K562 (cell line): ENCODE data around the gene BPIFB6. TPM values are rescaled to one million over a fixed set of nuclear protein-coding genes. Genes with fewer than 3 reads are reported as not detected.

Source experiments
- ATAC-seq: fragments of 200-7000 bp; cut with Tn5 transposase; 3 replicates; pipeline ENCODE4 v1.9.1; 2020; ENCODE audit warnings: moderate library complexity
- BruUV-seq: library from RNA; stranded (reverse); fragments of 400-500 nt; replicated peaks from 2 replicates; lab custom pipeline; 2021; lab: Mats Ljungman, UMichigan
- CTCF ChIA-PET: fragments of 300-600 bp; formaldehyde crosslinking; extraction: SDS; loops from one replicate; lab custom pipeline; 2021; ENCODE audit warnings: low intra/inter-chr PET ratio; lab: Yijun Ruan, JAX
- POLR2A ChIA-PET: fragments of 300-600, 350-650 bp; sonication (Branson Sonifier 250); formaldehyde crosslinking; extraction: SDS; loops from one replicate; lab custom pipeline; 2021; ENCODE audit warnings: antibody characterized with exemption, inconsistent platforms; lab: Yijun Ruan, JAX
- DNase-seq, 4 experiments: peaks; one replicate each; pipeline versions ENCODE4 v3.0.0 to v3.0.0-alpha.2; 2011 to 2018; ENCODE audit warnings: low spot score in 3 of 4, mixed read lengths in 3 of 4; ENCODE audit errors: extremely low read depth in 1 of 4
- FAIRE-seq: peaks from 2 replicates; lab custom pipeline; 2011; peaks lifted over from hg19 to GRCh38; lab: Jason Lieb, UNC
- H2AFZ ChIP-seq: 2 replicates; pipeline ENCODE4 v1.6.0; 2011; ENCODE audit warnings: low read depth, low read length, control low read depth, inconsistent platforms
- H3K27ac ChIP-seq: fragments of 200-600 bp; 3 replicates; pipeline ENCODE4 v1.8.0; 2011; ENCODE audit warnings: low read depth, mild to moderate bottlenecking, control low read depth, inconsistent platforms, low read length, moderate library complexity, mixed read lengths; ENCODE audit errors: extremely low read depth
- H3K27me3 ChIP-seq, 2 experiments: fragments of 300-600 bp in 1 of 2; 2 replicates in 1 of 2; 3 replicates in 1 of 2; pipeline versions ENCODE4 v1.6.0 to v1.8.0; 2011; ENCODE audit warnings: inconsistent platforms in 2 of 2, low read length in 2 of 2, mild to moderate bottlenecking in 1 of 2, mixed read lengths in 1 of 2, moderate library complexity in 1 of 2; ENCODE audit not compliant: control insufficient read depth in 2 of 2, insufficient read depth in 2 of 2
- H3K36me3 ChIP-seq: fragments of 300-600 bp; 3 replicates; pipeline ENCODE4 v1.8.0; 2011; ENCODE audit warnings: mild to moderate bottlenecking, low read length, inconsistent platforms; ENCODE audit not compliant: control insufficient read depth, insufficient read depth
- H3K4me1 ChIP-seq, 2 experiments: fragments of 200-600 bp in 1 of 2; replicated peaks in 1 of 2; 2 replicates in 1 of 2; 3 replicates in 1 of 2; pipeline versions ENCODE4 v1.5.1 to v1.8.0; 2011; ENCODE audit warnings: inconsistent platforms in 2 of 2, low read length in 2 of 2, mild to moderate bottlenecking in 1 of 2, mixed read lengths in 1 of 2, moderate library complexity in 1 of 2; ENCODE audit not compliant: control insufficient read depth in 2 of 2, insufficient read depth in 2 of 2
- H3K4me2 ChIP-seq: 2 replicates; pipeline ENCODE4 v1.6.1; 2011; ENCODE audit warnings: low read length, control low read depth, inconsistent platforms, mixed read lengths; ENCODE audit not compliant: insufficient read depth
- H3K4me3 ChIP-seq: fragments of 200-600 bp; sonication (generic), shearing (Covaris generic); 2 replicates; pipeline ENCODE4 v1.5.1; 2016; ENCODE audit warnings: control low read depth, inconsistent platforms
- H3K79me2 ChIP-seq: fragments of 200-600 bp; 3 replicates; pipeline ENCODE4 v1.8.0; 2011; ENCODE audit warnings: low read length, inconsistent platforms; ENCODE audit not compliant: control insufficient read depth, insufficient read depth
- H3K9ac ChIP-seq, 2 experiments: 2 replicates each; pipeline versions ENCODE4 v1.6.0 to v1.6.1; 2011; ENCODE audit warnings: low read depth in 2 of 2, low read length in 2 of 2, control low read depth in 1 of 2, inconsistent platforms in 1 of 2, mild to moderate bottlenecking in 1 of 2, mixed read lengths in 1 of 2; ENCODE audit not compliant: insufficient read depth in 1 of 2
- H3K9me1 ChIP-seq: one replicate; pipeline ENCODE4 v1.6.0; 2011; ENCODE audit warnings: inconsistent platforms, mild to moderate bottlenecking, low read length, moderate library complexity; ENCODE audit not compliant: control insufficient read depth, insufficient read depth
- H3K9me3 ChIP-seq: replicated peaks from 2 replicates; pipeline ENCODE4 v1.5.1; 2011; ENCODE audit warnings: low read depth, low read length, inconsistent platforms; ENCODE audit not compliant: control insufficient read depth, insufficient read depth
- H4K20me1 ChIP-seq: replicated peaks from 2 replicates; pipeline ENCODE4 v1.6.1; 2011; ENCODE audit warnings: low read length, inconsistent platforms, mixed read lengths; ENCODE audit not compliant: control insufficient read depth, insufficient read depth
- ARID2 ChIP-seq: fragments of 450-650 bp; IDR thresholded peaks from 2 replicates; pipeline ENCODE4 v1.6.1; 2017; ENCODE audit warnings: antibody characterized with exemption, mild to moderate bottlenecking
- CTCFL ChIP-seq: IDR thresholded peaks from 2 replicates; pipeline ENCODE4 v1.6.1; 2011; ENCODE audit warnings: borderline replicate concordance, low read depth, mild to moderate bottlenecking, moderate library complexity, low read length; ENCODE audit not compliant: insufficient read depth, poor library complexity, severe bottlenecking
- IFI16 ChIP-seq: fragments of 250-450 bp; sonication (Bioruptor Pico); IDR thresholded peaks from 2 replicates; pipeline ENCODE4 v2.1.2; 2022; ENCODE audit warnings: mild to moderate bottlenecking, inconsistent platforms
- KHSRP ChIP-seq: fragments of 450-650 bp; IDR thresholded peaks from 2 replicates; pipeline ENCODE4 v1.6.1; 2017
- L3MBTL2 ChIP-seq: fragments of 450-650 bp; IDR thresholded peaks from 2 replicates; pipeline ENCODE4 v1.6.1; 2016; ENCODE audit warnings: mild to moderate bottlenecking, moderate library complexity
- MYBL2 ChIP-seq, 2 experiments: fragments of 450-650 bp in 1 of 2; sonication (generic) in 1 of 2; formaldehyde crosslinking in 1 of 2; IDR thresholded peaks; 2 replicates each; pipeline versions ENCODE4 v1.6.1 to v1.8.1; 2017 to 2022; ENCODE audit warnings: borderline replicate concordance in 1 of 2, inconsistent platforms in 1 of 2, low read depth in 1 of 2, mild to moderate bottlenecking in 1 of 2, missing genetic modification reagents in 1 of 2, moderate library complexity in 1 of 2
- RBM39 ChIP-seq: fragments of 200-400 bp; formaldehyde crosslinking; optimal IDR thresholded peaks from 2 replicates; pipeline ENCODE3; 2018; ENCODE audit warnings: low read depth, low read length
- SMAD3 ChIP-seq: fragments of 450-650 bp; formaldehyde crosslinking; conservative IDR thresholded peaks from 2 replicates; pipeline ENCODE4 v1.4.0; 2020; ENCODE audit warnings: mild to moderate bottlenecking
- STAT5B ChIP-seq: fragments of 250-450 bp; sonication (Bioruptor Pico); IDR thresholded peaks from 2 replicates; pipeline ENCODE4 v1.8.0; 2021; ENCODE audit warnings: mild to moderate bottlenecking, inconsistent platforms
- TSC22D4 ChIP-seq: fragments of 450-650 bp; IDR thresholded peaks from 2 replicates; pipeline ENCODE4 v1.6.1; 2016; ENCODE audit warnings: missing genetic modification characterization, missing biosample characterization, control low read depth
- ZNF592 ChIP-seq: fragments of 450-650 bp; IDR thresholded peaks from 2 replicates; pipeline ENCODE4 v1.6.1; 2017; ENCODE audit warnings: antibody characterized with exemption, mild to moderate bottlenecking
- WGBS: fragments of 100-300 bp; shearing (Covaris generic); methylation state at CpG from one replicate; pipeline ENCODE4 v1.1.6; 2016; ENCODE audit warnings: low coverage, mixed read lengths; ENCODE audit not compliant: insufficient coverage; ENCODE audit errors: missing lambda C conversion rate; 5-methylcytosine and 5-hydroxymethylcytosine counted together
- in situ Hi-C: fragments of 300-500 bp; cut with MboI; formaldehyde crosslinking; loops from 4 replicates; pipeline ENCODE4 v1.15.0; 2018; ENCODE audit warnings: inconsistent platforms, mixed read lengths
- intact Hi-C: fragments of 100-400 bp; cut with micrococcal nuclease; formaldehyde crosslinking; loops from 2 replicates; pipeline ENCODE4 v1.14.2; 2022
- polyA plus RNA-seq, 8 experiments: library from polyadenylated mRNA; depleted of rRNA in 4 of 8; stranded (reverse) in 5 of 8; unstranded in 3 of 8; fragments of >200 nt; fragmentation: Nextera tagmentation in 2 of 8; fragmentation: Illumina TruSeq in 1 of 8; extraction: Ambion mirVana in 2 of 8; extraction: Trizol in 1 of 8; gene quantifications; 2 replicates each; pipeline versions ENCODE4 v1.2.1 to v1.2.3, GENCODE V29; 2011 to 2014; ENCODE audit warnings: inconsistent platforms in 1 of 8, missing spikeins in 1 of 8
- total RNA-seq, 7 experiments: library from RNA; depleted of rRNA in 6 of 7; stranded (reverse); fragments of >200 nt in 6 of 7; fragmentation: Illumina TruSeq in 2 of 7; extraction: Trizol in 2 of 7; gene quantifications; 2 replicates each; pipeline versions ENCODE4 v1.2.1 to v1.2.3, GENCODE V29; 2011 to 2021; ENCODE audit warnings: low replicate concordance in 1 of 7

Gene BPIFB6
- total and polyA plus RNA-seq, 9 of the 15 experiments (the other 6 are each of a cell fraction or from before 2014, with no cell fraction given): not detected

GRCh38 chr20:33026072-33026778, 5.2 kb upstream of the BPIFB6 start:
- Histone ChIP-seq H3K27me3 (no peaks in the 10 kb centered on the region; a peak in 2 of 5 replicates), H3K9me1 (no peaks in the 10 kb centered on the region), H3K4me2 (no peak overlapping the region), H3K27ac (no peak overlapping the region), H3K79me2 (no peaks in the 10 kb centered on the region), H3K4me3 (no peak overlapping the region), H3K4me1 (no peaks in the 10 kb centered on the region), H3K9me3 (no peaks in the 10 kb centered on the region), H2AFZ (no peak overlapping the region), H3K9ac (no peak overlapping the region), H4K20me1 (no peaks in the 10 kb centered on the region; the same call in 1 of the 2 replicates), H3K36me3 (no peaks in the 10 kb centered on the region)
- 0% methylated on average over 5 of the region's 5 CpGs for WGBS
- BruUV-seq: no TSS peak
- POLR2A ChIA-PET: interaction anchor here (0.7 to 1.2 kb wide), 2 partner anchors 9 to 26 kb away, joined by 4 to 7 read pairs; no protein-coding TSS in a partner anchor
- intact Hi-C loops (no loop called here), in situ Hi-C loops (no loop called here)
- DNase-seq (no peak), FAIRE-seq (no peak), ATAC-seq (no peak)
- no peak for TF ChIP-seq SMAD3 (CRISPR knock-in tag)
- no peak for TF ChIP-seq ZNF592
- no peak for TF ChIP-seq RBM39
- TF ChIP-seq MYBL2 (IDR thresholded peaks at IDR 0.05; ENCODE audit: low read depth): no peak
- no peak for TF ChIP-seq MYBL2 (CRISPR knock-in tag; IDR thresholded peaks at IDR 0.05; ENCODE audit: borderline replicate concordance)
- no peak for TF ChIP-seq TSC22D4 (tag)
- TF ChIP-seq STAT5B (CRISPR knock-in tag): no peak
- no peak for TF ChIP-seq KHSRP
- no peak for TF ChIP-seq CTCFL
- TF ChIP-seq IFI16 (CRISPR knock-in tag): no peak
- no peak for TF ChIP-seq ARID2
- TF ChIP-seq L3MBTL2: no peak
- CTCF ChIA-PET: no interaction called here
